Activated CD4-positive, alpha-beta T cell treated with anti-CD3 and anti-CD28 coated beads for 24 hours (primary cell): ENCODE results near the gene ABCB8.

Source experiments
- DNase-seq, 2 donors: peaks; one replicate each; pipeline ENCODE4 v3.0.0-alpha.2; 2020; ENCODE audit warnings: low read depth in 2 of 2

ABCB8 gene

DNA sequence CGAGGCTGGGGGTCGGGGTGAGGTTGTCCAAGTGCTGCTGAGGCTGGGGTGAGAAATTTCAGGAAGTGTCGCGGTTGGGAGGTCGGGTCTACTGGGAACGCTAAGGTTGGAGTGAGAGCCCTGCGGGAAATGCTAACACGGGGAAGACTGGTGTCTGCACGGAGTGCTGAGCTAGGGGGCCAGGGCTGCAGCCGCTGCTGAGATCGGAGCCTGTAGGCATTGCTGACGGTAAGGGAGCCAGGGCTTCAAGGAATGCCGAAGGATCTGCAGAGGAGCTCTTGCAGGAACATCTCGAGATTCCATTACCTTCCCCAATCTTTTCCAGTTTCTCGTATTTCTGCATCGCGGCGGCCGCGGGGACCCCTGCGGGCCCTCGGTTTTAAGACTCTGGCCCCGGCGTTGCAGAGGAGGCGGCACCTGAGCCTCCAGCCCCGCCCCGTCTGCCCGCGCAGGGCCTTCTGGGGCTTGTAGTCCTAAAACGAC lies 29.3 kb downstream of the ABCB8 start, which contains the start of gene CDK5:
Gene CDK5, minus strand, starts transcription at position 392 of the 483 bp plus-strand sequence. Its CDS starts 49 bp downstream, at position 343.
- DNase-seq: no peak

DNA sequence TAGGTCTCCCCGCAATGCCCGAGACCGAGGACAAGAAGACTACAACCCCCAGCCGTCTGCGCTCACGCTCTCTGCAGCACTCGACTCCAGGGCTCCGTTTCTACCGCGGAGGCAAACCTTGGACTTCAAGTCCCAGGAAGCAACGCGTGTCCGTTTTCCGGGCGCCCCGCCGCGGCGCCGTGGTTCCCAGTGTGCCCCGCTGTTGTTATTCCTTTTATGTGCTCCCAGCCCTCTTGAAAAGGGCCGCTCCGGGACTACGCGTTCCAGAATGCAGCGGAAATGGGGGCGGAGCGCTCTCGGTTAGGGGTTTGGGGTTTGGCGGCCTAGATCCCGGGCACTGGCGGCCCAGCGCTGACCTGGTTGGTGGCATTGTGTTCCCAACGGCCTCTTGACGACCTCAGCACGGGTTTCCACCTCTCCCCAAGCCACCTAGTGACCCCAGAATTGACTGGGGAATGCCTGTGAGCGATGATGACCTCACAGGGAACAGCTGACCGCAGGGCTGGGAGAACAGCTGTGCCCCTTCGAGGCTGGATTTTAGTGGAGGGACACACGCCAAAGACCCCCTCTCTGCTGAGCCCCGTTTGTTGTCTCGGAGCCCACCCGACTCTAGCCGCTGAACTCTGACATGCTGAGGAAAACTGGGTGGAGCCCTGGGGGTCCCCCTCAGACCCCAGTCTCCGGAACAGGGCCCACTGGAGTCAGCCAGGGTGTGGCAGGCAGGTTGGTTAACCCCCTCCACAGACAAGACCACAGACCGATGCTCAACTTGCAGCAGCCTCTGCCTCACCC lies 29.9 kb downstream of the ABCB8 start:
- DNase-seq: peak; percentile 93 to 94

DNA sequence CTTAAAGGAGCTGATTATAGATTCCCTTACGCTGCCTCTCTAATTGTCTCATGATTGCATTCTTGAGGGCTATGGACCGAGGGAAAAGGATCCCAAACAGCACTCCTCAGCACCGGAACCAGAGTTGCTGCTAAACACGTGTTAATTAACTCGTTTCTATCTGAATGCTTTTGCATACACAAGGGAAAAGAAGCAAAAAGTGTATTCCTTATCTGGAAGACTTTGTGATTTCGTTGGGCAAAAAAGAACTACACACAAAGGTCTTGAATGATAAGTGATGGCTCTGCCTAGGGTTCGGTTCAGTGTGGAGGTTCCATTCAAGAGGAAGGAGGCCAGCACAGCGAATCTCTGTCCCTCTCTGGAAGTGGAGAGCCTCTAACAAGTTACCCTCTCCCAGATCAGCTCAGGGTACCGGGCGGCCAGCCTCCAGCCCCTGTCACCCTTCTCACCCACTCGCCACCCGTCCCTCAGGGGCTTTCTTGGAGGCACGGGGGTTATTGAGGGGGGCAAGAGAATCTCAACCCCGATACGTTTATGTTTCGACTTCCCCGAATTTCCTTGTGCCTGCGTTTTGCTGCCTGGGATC lies 30.6 kb downstream of the ABCB8 start:
- no peak for DNase-seq

DNA sequence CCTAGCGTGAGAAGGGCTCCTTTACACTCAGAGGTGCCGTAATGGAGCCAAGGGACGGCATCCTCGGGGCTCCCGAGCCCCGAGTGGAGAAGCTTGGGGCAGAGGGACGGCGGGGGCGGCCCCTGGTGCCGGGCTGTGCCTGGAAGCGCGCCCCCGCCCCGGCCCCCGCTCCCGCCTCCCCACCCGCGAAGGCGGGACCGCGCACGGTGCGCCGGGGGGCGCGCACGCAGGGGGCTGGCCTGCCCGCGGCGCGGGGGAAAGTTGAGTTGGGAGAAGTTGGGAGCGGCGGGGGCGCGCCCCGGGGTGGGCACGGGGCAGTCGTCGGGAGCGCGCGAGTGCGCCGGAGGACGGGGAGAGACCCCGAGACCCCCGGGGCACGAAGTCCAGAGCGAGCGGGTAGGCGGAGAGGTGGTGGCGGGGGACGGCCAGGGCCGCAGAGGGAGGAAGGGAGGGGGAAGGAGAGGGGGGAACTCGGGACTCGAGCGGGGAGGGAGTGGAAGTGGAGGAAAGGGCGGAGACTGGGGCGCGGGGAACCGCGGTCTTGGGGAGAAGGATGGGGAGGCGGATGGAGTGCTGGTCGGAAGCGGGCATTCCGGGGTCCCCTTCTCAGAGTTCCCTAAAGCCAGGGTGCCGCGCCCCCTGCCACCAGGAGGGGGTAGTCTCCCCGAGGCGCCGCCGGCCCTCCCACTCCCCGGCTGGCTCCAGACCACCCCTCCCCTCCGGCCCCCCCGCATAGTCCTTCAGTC lies 31.3 kb downstream of the ABCB8 start, which contains the start of gene SLC4A2:
Gene SLC4A2, plus strand, starts transcription at position 223 of the 746 bp plus-strand sequence. CDS start 2,399 bp downstream, outside the sequence.
- DNase-seq: peak; percentile 50 to 63

DNA sequence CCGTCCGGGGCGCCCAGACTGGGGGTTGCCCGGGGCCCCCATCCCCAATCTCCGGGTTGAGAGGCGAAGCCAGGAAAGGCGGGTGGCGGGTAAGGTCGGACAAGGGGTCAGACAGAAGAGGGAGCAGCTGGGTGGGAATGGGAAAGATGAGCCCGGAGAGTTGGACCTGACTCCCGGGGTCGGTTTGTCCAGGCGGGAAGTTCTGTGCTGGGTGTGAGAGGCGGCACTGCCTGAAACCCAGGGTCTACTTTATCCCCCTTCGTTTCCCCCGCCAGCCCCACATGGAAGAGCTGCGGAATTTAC lies 31.8 kb downstream of the ABCB8 start:
- no peak for DNase-seq

DNA sequence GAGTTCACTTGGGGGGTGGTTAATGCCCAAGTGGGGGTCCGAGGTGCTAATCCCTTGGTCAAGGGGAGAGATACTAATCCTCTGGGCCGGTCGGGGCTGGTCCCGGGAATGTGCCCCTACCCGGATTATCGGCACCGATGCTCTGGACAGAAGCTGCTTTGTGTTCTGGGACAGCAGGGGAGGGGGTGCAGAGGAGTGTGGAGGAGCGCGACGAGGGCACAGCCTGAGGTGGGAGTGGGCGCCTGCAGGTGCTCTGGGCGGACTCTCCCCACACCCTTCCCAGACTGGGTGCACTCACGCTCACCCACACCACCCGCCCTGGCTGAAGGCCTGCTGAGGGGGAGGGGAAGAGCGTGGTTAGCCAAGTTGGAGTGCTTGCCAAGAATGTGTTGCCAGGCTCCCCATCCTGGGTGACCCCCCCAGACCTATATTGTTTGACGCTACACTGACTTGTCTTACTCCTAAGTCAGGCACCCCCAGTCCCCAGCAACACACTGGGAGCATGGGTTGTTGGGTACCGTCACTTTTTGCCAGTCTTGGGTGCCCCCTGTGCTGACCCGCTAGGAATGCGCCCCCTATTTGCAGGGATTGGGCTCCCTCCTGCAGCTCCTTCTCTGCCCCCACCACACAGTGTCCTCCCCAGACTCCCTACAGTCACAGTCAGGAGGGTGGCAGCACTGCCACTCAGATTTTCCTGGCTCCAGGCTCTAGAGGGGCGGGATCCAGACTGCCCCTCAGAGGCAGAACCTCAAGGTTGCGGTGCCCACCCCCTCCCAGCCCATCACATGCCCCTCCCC lies 32.4 kb downstream of the ABCB8 start:
- DNase-seq: no peak

DNA sequence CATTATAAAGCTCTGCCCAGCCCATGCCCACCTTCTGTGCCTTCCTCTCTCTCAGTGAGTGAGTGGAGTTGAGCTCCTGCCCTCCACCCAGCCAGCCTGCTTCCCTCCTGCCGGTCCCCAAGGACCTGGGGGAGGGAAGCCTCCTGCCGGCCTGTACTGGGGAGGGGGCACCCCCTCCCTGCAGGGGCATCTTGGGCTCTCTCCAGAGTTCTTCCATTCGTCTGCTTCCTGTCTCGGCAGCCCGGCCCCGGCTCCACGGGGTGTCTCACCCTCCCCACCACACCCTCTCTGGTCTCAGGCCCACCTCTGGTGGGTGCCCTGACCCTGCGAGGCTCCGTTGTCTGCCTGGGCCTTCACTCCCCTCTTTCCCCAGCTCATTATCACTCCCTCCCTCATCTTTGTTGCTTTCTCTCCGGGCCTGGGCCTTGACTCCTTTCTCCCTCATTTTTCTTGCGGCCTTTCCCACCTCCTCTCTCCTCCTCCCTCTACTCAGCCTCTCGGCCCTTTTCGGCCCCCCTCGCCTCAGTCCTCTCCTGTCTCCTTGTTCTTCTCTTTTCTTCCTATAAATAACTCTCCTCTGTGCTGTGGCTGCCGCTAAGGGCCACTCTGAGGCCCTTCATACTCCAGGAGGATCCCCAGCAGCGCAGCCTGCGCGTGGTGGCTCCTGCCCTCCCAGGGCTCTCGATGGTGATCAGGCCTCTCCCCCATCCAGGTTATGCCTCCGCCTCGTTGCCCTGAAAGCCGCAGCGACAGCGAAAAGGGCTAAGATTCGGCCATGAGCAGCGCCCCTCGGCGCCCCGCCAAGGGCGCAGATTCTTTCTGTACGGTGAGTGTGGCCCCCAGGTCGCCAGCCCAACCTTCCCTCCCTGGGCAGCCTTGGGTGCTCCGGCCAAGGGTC lies 33.2 kb downstream of the ABCB8 start:
- no peak for DNase-seq

DNA sequence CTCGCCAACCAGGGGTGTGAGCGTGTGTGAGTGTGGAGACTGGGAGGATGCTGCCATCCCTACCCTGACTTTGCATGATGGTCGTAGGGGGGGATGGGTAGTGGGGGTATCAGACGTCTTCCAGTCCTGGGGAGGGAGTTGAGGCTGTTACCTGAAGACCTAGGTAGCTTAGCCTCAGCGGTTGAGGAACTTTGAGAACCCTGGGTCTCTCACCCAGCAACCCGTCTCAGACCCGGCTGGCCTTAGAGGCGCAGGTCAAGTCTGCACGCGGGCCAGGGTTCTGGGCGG lies 33.8 kb downstream of the ABCB8 start:
- no peak for DNase-seq

DNA sequence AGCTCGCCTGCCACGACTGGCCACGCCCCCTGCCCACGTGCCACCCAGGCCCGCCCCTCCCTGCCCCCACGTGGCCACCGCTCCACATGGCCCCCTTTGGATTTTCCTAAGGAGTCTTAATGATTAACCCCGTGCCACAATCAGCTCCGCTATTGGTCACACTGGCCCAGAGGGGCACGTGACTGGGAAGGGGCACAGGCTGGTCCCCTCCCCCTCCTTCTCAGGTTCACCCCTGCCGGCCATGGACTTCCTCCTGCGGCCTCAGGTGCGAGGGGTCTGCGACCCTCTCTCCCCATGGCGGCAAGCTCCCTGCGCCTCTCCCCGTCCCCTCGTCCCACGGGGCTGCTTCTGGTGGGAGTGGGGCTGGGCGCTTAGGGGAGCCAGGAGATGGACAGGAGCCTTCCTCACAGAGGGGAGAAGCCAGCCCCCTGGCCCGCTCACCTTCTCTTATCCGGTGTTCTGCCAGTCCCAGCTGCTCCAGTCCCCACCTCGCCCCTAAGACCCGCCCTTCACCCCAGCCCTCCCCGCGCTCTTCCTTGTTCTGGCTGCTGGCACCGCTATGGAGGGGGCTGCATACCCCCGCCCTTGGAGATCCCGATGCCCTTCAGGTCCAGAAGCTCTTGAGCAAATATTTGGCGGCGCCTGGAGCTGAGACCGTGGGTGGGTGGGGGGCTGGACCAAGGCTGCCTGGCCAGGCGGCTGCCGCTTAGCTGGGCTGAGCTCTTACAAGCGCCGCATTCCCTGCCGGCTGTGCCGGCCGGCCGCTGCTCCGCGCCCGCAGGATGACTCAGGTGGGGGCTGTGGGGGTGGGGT lies 34.4 kb downstream of the ABCB8 start:
- no peak for DNase-seq

DNA sequence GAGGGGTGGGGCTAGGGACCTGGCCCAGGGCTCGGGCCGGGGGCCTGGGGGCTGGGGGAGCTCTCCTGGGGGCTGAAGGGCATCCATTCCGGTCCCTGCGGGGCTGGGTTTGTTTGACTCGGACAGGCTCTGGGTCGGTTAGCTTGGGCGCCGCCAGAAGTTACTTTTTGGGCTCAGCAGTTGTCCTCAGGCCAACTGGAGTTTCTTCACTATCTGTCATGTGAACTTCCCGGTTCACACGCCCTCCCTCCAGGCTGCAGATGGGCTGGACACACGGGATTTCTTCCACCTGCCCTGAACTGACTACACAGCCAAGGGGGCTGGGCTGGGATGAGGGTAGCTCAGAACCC lies 34.9 kb downstream of the ABCB8 start:
- no peak for DNase-seq

DNA sequence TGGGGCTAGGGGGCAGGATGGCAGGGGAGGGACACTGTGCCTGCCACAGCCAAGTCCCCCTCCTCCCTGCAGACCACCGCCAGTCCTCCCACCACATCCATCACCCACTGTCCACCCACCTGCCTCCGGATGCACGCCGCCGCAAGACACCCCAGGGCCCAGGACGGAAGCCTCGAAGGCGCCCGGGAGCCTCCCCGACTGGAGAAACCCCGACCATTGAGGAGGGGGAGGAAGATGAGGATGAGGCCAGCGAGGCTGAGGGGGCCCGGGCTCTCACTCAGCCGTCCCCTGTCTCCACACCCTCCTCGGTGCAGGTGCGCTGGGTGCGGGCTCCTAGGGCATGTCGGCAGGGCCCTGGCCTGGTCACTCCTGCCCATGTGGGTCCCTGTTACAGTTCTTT lies 36.2 kb downstream of the ABCB8 start:
- no peak for DNase-seq

DNA sequence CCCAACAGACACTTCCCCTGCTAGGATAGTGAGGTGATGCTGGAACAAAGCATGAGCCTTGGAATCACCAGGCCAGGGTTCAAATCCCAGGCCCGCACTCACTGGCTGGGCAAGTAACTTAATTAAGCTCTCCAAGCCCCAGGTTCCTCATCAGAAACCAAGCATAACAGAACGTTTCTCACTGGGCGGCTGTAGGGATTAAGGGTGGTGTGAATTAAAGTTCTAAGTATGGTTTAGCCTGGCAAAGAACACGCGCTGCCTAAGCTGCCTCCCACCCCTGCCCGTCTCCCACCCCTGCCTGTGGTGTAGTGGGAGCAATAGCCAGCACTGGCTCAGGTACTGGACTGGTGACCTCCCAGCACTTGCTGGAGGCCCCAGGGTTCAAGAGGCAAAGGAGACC lies 36.7 kb downstream of the ABCB8 start:
- no peak for DNase-seq

DNA sequence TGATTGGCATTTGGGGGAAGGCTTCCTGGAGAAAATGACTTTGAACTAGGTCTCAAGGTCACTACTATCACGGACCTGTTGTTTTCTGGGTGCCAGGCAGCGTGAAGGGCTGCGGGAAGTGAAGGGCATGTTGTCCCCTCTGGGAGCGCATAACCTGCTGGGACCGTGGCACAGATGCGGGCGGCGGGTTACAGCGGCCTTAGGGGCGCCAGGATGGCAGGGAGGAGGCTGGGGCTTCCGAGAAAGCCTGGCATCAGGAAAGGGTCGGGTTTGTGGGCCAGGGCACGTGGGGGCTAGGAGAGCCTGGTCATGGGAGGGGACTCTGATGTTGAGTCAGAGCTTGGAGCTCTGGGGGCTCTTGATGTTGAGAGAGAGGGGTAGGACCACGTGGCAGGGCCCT lies 37.3 kb downstream of the ABCB8 start:
- DNase-seq: no peak

DNA sequence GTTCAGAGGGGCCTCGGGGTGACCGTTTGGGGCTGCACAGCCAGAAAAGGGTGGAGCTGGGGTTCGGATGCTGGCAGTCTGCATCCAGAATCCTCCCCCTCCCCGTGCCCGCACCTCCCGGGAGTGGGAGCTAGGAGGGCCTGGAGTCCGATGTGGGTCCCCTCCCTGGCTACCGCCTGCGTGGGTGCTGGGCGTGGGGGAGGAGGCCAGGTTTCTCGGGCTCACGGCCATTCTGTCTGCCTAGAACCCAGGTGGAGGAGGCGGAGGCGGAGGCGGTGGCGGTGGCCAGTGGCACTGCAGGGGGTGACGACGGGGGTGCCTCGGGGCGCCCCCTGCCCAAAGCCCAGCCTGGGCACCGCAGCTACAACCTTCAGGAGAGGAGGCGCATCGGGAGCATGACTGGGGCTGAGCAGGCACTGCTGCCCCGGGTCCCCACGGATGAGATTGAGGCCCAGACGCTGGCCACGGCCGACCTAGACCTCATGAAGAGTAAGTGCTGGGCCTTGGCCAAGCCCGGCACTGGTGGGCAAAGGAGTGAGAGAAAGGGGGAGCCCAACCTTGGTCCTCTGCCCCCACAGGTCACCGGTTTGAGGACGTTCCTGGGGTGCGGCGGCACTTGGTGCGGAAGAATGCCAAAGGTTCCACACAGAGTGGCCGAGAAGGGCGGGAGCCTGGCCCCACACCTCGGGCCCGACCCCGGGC lies 38.2 kb downstream of the ABCB8 start:
- no peak for DNase-seq

DNA sequence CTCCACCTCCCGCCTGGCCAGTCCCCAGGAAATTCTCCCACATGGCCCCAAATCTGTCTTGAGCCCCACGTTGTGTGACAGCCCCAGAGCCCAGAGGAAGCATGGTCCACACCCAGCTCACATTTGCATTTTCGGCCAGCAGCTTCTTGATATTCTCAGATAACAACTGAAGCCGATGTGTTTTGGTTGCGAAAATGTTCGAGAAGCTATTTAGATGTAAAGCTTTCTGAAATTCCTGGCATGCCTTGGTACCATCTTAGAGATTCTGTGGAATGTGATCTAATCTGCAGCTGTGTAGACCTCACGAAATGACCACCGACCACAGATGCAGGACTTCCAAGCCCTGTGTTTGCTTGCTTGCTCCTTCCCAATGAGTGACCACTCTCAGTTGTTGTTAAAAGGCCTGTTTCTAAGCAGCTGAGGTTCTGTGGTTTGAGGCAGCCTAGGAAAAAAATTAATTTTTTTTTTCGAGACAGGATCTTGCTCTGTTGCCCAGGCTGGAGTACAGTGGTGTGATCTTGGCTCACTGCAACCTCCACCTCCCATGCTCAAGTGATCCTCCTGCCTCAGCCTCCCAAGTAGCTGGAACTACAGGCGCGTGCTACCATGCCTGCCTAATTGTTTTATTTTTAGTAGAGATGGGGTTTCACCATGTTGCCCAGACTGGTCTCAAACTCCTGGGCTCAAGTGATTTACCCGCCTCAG lies 40.0 kb downstream of the ABCB8 start:
- DNase-seq: no peak

DNA sequence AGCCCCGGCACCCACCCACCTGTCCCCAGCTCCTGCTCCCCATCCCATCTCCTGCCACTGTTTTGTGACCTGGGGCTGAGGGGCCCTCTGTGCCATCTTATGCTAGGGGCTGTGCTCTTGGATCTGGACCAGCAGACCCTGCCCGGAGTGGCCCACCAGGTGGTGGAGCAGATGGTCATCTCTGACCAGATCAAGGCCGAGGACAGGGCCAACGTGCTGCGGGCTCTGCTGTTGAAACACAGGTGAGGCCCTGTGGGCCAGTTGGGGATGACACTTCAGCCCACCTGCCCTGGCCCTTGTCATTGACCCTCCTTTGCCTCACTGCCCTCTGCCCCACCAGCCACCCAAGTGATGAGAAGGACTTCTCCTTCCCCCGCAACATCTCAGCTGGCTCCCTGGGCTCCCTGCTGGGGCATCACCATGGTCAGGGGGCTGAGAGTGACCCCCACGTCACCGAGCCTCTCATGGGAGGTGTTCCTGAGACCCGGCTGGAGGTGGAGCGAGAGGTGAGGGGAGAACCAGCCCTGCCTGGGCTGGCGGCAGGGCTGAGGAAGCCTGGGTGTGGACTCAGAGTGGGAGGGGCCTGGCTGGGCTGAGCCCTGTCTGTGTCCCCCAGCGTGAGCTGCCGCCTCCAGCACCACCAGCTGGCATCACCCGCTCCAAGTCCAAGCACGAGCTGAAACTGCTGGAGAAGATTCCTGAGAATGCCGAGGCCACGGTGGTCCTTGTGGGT lies 41.8 kb downstream of the ABCB8 start:
- DNase-seq: no peak

DNA sequence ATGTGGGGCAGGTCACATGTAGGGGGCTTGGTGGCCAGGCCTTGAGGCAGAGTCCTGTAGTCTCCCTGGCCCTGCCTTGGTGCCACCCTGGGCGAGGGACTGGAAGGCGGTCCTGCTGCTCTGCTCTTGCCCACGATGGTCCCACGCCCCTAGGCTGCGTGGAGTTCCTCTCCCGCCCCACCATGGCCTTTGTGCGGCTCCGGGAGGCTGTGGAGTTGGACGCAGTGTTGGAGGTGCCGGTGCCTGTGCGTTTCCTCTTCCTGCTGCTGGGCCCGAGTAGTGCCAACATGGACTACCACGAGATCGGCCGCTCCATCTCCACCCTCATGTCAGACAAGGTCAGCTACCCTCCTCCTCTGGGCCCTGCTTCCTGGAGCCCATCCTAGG lies 42.3 kb downstream of the ABCB8 start:
- no peak for DNase-seq
